ENCODE measurements around the gene SYT7.

SYT7 gene

DNA sequence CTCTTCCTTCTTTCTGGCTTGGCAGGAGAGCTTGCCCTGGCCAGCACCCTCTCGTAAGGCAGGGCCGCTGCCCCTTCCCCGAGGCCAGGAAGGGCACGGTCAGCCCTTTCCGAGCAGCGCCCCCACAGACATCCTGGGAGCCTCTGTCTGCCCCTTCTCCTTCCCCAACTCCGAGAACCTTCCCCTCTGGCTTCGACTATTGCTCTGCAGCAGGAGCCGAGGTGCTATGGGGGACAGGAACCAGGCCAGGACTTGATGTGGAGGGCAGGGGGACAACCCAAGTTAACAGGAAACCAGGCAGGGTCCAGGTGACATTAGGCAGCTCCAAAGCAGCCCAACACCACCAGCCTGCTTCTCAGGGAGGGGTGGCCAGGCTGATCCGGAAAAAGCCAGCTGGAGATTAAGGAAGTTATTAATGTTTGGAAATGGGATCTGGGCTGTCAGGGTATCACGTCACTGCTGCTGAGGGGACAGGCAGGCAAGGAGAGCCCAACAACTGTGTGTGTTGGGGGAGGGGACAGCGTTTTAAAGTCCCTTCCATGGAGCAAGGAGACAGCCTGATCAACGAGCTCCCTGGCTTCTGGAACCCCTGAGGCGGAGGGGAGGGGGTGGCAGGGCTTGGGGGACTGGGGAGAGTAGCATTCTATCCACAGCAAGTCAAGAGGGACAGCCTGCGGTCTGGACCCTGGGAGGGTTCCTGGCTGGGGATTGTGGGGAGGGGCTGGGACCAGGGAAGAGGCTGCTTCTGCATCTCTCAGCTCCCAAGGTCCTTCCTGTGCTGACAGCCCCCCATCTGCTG is 27.3 kb downstream of the SYT7 start:
- DNase-seq (ENCODE audit: low read depth in 2 of 2): no peak

DNA sequence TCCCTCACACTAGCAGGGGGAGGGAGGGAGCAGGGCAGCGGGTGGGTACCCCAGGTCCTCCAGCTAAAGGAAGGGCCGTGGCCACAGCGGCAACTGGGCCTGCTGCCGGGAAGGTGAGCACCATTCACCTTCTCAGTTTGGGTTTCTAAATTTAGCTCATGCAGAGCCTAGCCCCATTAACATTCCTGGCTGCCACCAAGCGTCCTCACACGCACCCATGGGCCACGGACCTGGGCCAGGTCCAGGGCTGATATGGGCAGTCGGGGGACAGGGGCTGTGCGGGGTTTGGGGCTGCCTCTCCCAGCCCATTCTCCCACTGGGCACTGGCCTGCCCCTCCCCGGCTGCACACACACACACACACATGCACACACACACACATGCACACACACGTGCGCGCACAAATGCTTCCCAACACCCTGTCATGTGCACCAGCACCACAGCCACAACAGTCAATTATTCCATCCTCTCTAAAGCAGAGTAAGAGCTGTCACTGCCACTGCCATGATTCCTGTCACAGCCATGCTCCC is 28.7 kb downstream of the SYT7 start:
- DNase-seq (ENCODE audit: low read depth in 2 of 2): no peak

DNA sequence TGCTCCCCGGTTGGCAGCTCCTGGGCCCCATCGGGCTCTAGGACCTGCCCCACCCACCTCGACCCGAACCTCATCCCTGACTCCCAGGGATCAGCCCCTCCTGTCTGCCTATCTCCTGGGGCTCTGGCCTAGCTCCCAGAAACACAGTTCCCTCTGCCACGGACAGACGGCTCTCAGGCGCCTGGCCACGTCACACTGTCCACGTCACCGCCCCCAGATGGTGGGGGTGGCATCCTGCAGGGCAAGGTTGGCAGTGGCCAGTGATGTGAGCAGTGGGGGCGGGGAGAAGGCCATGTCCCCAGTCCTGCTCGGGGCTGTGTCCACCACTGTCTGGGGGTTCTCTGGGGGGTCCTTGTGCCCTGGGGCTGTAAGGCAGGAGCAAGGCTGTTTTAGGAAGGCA is 29.2 kb downstream of the SYT7 start:
- DNase-seq (ENCODE audit: low read depth in 2 of 2): no peak

DNA sequence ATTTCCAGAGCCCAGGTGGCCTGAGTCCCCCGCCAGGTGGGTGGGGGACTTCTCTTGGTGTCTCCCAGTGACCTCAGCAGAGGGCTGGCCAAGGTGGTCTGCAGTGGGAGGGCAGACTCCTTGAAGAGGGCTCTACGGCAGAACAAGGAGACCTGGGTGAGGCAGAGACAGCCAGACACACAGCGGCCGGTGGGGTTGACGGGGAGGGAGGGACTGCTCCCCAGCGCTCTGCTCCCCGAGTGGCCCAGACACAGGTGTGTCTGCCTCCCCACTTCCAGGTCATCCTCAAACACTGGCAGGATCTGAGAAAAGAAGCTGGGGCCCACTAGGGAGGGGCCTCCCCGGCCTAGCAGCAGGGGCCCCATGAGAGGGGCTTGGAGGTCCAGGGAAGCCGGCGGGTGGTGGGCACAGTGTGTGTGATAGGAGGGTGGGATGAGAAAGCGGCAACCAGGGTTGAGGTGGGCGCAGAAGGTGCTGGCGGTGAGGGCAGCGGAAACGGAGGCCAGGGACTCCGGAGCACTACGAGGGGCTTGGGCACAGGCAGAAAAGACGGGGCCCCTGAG is 30.1 kb downstream of the SYT7 start:
- no peak for DNase-seq (ENCODE audit: low read depth in 2 of 2)

DNA sequence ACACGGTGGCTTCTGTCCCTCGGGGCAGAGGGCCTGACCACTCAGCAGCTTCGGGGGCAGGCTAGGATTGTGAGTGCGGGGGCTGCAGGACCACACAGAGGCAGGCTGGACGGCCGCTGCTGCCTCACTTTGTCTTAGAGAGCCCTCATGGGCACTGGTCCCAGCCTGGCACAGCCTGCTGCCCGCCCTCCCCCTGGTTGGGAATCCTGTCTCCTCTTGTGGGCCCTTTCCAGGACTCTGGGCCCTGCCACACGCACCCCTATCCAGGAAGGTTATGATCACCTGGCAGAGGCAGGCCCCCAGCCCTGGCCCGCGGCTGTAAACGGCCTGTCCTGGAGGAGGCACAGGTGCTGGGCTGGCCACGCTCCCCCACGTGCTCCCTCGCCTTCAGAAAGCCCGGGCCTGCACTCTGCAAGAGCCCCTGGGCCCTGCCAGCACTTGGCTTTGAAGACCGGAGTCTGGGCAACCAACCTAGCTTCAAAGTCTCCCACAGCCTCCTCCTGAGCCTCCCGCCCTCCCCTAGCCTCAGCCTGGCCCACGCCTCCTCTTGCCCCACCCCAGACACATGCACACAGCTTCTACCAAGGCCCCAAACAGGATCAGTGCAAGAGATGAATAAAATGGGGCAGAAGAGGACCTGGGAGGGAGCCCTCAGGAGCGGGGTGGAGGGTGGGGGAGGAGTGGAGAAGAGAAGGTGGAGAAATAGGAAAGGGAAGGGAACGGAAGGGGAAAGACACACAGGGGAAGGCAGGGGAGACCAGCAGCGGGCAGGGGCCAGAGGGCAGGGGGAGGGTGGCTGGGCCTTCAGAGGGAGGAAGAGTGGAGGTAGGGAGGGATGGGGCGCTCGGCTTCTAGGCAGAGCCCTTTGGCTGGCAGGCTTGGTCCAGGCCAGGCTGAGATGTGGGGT is 31.0 kb downstream of the SYT7 start:
- DNase-seq (ENCODE audit: low read depth in 2 of 2): no peak

DNA sequence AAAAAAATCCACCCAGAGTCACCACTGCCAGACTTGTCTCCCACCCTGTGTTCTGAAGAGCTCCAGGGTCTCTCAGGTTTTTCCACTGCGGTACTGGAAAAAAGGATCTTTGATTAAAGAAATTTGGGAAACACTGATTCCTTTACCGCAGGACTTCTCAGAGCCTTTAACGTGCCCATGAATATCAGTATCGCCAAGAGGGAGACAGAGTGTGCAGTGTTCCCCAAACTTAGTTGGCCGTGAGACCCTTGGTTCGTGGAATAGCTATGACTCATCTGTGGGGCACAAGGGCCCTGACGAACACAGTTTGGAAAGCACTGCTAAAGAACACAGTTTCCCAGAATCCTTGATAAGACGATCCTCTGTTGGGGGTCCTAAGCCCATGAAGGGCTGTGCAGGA is 31.7 kb downstream of the SYT7 start:
- DNase-seq (ENCODE audit: low read depth in 2 of 2): no peak

DNA sequence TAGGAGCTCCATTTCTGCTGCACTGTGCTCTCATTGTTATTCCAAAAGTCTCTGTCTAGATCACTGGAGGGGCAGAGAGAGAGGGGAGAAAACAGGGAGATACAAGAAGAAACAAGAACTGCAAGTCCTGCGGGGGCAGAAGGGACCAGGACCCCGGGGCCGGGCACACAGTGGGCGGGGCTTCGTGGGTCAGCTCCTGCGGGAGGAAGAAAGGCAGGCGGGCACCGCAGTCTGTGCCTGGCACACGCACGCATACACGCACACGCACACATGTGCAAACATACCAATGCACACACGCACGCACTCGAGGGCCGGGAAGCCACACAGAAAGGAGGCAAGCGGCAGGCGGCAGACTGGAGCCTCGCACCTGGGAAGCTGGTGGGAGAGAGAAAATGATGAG is 33.6 kb downstream of the SYT7 start:
- no peak for DNase-seq (ENCODE audit: low read depth in 2 of 2)

DNA sequence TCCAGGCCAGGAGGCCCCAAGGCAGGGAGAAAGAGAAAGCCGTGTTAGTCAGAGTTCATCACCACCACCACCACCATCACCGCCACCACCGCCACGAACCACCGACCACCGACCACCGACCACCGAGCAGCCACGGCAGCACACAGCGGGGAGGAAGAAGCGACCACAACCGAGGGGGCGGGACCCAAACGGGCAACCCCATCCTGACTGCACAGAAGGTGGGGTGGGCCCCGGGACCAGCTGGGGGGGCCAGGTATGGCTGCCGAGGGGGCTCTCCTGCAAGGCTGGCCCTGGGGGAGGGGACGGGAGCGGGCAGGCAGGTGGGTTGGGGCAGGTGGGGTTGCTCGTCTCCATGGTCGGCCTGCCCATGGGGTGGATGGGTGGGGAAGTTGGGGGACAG is 34.2 kb downstream of the SYT7 start:
- DNase-seq (ENCODE audit: low read depth in 2 of 2): no peak

DNA sequence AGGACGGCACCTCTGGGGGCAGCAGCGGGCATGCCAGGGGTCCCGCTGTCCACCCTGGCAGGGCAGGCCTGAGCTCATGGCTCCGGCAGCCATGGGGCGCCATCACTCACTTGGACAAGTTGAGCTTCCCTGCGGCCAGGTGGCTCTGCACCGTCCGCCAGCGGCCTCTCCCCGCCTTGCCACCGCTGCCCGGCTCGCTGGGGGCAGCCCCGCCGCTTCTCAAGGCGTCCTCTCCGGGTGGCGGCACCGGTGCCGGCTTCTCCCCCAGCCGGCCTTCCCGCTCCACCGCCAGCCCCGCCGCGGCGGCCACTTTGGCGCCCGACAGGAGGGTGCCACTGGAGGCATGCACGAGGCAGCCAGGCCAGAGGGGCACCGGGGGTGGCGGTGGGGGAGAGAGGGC is 35.0 kb downstream of the SYT7 start:
- no peak for DNase-seq (ENCODE audit: low read depth in 2 of 2)

DNA sequence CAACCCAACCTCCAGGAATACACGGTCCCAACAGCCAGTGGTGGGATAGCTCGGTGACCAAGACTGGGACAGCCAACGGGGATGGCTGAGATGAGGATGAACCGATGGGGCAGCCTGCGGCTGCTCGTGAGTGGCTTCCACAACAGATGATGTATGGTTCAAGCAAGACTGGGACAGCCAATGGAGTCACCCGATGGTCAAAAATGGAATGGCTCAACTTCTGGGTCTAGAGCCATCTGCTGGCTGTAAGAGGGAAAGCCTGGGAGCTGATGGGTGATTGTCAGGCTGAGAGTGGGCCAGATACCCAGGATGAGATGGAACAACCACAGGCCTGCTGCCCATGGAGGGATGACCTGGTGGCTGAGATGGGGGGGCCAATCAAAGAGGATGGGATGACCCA is 35.5 kb downstream of the SYT7 start:
- no peak for DNase-seq (ENCODE audit: low read depth in 2 of 2)

DNA sequence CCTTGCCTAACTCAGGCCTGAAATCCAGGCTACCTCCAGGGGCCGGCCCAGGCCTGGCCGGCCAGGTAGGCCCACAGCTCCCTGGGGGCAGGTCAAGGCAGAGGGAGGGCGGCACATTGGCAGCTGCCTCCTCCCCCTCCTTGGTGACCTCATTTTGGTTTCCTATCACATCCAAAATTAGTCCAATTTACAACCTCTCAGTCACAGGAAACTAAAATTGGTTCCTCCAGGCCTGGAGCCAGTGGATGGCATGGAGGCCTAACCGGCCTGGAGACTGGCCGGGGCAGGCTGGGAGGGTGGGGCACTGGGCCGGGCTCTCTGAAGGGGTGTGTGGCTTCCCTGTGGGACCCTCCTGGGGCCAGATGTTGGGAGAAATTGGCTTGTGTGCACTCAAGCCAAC is 36.4 kb downstream of the SYT7 start:
- no peak for DNase-seq (ENCODE audit: low read depth in 2 of 2)

DNA sequence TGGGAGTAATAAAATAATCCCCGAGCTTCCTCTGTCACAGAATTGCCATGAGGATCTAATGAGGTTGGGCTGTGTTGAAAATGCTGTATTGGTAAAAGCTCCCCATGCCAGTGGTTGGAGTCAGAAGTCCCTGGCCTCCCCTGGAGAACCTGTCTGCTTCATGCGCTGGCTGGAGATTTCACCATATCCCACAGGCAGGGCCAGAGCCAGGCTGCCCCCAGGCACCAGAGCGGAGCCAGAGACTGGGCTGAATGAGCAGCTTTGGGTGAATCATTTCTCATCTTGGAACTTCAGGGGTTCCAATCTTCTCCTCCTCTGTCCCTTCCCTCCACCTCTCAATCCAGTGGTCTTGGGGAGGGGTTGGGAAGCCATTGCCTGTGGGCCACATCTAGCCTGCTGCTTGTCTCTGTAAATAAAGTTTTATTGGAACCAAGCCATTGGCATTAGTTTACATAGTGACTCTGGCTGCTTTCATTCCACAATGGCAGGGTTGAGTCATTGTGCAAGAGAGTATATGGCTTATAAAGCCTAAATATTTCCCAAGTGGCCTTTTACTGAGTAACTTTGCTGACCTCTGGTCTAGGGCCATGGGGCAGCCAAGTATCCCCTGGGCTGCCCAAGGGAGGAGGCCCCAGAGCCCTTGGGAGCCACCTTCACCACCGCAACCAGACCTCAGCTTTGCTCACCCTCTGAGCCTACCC is 37.1 kb downstream of the SYT7 start:
- no peak for DNase-seq (ENCODE audit: low read depth in 2 of 2)

DNA sequence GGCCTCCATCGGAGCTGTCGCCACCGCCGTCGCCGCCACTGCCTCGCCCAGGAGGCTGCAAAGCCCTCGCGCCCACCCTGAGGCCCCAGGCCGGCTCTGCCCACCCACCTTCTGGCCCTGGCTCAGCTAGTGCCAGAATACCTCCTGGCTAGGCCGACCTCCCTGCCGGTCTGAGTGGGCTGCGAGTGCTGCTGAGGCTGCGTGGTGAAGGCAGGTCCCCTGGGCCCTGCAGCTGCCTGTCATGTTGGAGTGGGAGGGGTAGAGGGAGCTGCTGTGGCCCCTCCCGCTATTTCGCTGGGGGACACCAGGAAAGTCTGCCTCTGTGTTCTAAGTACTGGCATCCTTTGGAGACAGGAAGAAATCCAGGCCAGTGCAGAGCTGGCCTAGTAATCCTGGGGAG is 38.2 kb downstream of the SYT7 start:
- DNase-seq (ENCODE audit: low read depth in 2 of 2): no peak

DNA sequence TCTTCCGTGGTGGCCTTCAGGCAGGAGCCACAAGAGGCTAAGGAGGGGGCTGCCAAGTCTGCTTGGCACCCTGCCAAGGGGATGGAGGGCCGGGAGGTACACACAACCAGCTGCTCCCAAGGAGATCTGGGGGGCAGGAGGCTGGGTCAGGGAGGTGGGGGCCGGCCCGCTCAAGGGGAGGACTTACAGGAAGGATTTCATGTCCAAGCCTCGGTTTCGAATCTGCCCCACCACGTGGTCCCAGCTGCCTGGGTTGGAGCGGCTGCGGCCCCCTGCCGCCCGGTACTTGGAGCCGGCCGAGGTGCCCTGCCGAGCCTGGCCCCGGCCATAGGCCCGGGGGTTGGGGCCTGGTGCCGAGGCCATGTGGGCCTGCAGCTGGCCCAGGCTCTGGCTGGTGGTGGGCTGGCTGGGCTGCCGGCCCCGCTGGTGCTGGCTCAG is 38.8 kb downstream of the SYT7 start:
- no peak for DNase-seq (ENCODE audit: low read depth in 2 of 2)

DNA sequence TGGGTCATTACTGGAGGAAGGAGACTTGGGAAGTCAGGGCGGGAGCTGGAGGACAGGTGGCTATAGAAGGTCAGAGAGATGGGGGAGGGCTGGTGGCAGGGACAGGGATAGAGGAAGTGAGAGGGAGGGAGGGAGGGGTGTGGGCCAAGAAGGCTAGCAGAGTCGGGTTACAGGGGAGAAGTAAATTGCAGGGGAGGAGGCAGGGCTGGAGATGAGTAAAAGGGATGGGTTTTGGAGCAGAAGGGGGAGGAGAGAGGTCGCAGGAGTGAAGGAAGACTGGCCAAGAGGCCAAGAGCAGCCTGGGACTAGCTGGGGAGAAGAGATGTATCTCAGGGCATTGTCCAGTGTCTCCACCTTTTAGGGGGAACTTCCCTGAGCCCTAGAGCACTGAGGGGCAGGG is 39.3 kb downstream of the SYT7 start:
- no peak for DNase-seq (ENCODE audit: low read depth in 2 of 2)

DNA sequence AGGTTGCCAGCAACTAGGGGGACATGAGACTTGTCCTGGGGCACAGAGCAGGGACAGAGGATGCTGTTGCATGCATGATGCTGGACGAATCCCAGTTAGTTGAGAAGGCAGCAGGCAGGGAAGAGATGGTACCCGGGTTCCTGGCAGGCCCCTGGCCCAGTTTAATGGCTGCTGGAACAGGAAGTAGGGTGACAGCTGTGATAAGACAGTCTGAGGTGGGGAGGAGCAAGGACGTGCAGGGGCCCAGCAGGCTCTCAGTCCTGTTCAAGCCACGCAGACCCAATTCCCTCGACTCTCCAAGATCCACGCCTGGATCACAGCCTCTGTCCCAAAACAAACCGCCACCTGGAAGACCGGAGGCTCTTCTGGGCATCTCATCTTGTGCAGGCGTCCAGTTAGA is 40.3 kb downstream of the SYT7 start:
- no peak for DNase-seq (ENCODE audit: low read depth in 2 of 2)

DNA sequence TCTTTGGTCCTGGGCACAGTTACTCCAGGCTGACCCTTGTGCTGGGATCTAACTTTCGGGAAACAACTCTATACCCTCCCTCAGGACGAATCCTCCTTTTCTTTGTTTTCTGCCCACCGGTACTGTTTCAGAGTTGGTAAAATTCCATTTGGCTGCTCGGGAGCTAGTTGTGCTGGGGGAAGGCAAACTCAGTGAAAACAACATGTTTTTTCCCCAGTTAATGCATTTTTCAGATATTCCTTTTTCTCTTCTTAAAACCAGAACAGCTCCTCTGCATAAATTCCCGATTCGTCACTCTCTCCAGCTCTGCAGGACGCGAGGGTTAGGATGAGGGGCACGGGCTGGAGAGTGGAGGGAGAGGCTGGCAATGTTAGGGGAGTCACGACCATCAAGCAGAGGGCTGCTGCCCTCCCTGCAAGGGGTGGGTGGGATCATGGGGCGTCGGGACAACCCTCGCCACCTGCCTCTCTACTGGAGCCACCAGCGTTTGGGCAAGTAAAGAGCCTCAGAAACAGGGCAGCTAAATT is 41.0 kb downstream of the SYT7 start:
- DNase-seq (ENCODE audit: low read depth in 2 of 2): no peak

DNA sequence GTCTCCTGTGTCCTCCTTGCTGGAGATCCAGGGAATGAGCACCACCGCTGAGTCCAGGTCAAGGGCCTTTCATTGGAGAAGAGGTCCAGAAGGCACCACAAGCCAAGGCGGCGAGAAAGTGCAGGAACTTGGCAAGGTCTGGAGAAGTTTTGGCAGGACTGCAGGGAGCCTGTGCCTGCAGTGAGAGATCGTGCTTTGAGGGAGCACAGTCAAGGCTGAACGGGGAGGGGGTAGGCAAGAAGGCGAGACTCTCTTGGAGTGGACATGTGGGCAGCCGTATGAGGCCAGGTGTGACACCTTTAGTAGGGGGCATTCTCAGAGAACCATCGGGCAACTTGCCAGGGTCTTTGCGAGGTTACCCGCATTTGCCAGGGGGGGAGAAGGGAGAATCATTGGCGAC is 41.9 kb downstream of the SYT7 start:
- DNase-seq (ENCODE audit: low read depth in 2 of 2): no peak

DNA sequence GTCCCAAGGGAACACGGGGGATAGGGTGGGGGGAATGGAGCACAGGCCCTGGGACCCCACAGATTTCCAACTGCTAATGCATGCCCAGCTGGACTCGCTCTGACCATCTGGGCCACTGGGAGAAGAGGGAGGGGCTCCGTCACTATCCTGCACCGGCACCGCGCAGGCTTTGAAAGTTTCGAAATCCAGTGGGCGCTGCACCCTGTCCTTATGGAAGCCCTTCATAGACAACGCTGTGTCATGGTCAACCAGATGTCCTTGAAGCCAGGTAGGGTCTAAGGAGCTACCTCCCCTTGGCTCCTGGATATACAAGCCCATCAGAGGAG is 42.3 kb downstream of the SYT7 start:
- DNase-seq (ENCODE audit: low read depth in 2 of 2): no peak

DNA sequence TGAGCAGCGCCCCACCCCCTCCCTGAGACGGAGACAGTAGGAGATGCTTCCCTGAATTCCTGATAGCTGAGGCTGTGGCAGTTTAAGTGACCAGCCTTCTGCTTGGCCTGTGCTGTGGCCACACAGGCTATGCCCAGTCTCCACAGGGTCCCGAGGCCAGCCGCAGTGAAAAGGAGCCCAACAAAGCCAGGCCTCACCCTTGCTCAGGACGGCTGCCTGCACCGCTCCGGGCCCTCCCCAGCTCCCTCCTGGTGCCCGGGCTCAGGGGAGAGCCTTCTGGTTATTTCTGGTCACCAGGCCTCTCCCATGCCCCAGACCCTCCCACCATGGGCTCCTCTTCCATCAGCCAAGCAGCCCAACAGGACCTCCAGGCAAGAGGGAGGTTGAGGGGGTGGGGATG is 43.5 kb downstream of the SYT7 start:
- no peak for DNase-seq (ENCODE audit: low read depth in 2 of 2)

DNA sequence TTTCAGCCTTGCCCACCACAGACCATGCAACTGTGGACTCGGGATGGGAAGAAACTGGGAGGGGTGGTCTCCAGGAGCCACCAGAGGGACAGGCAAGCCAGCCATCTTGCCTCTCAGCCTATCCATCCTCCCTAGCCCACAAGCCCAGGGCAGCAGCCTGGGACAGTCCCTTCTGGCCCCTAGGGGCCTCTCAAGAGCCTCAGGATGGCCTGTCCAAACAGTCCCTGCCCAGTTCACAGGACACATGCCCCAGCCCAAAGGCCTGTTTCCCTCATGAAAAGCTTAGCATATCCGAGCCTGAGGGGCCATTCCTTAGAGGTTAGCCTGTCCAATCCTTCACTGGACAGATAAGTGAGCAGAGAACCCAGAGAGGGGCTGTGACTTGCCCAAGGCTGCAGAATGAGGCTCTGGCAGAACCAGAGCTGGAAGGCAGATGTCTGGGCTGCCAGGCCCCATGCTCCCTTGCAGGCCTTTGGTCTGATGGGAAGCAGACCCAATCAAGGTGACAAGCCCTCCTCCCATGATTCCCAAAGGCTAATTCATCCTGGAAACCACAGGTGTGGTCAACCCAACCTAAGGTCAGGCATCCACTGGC is 44.1 kb downstream of the SYT7 start:
- DNase-seq (ENCODE audit: low read depth in 2 of 2): no peak

Data from stimulated activated CD4-positive, alpha-beta T cell treated with anti-CD3 and anti-CD28 coated beads, Interleukin-1b, Interleukin-23, amount 100 ng/mL, for 4 hours (primary cell).